GM12878 (cell line): ENCODE measurements around the gene NET1. TPM values are rescaled to one million over a fixed set of nuclear protein-coding genes. Genes with fewer than 3 reads are reported as not detected.

Source experiments
- CEBPZ ChIP-seq: fragments of 150-350 bp; IDR thresholded peaks from 2 replicates; pipeline ENCODE4 v1.6.1; 2016; ENCODE audit warnings: low read depth, low read length
- CUX1 ChIP-seq: IDR thresholded peaks from 2 replicates; pipeline ENCODE4 v1.6.1; 2012; ENCODE audit warnings: improper control_type of control experiment, low read depth, low read length; ENCODE audit not compliant: insufficient replicate concordance
- E2F8 ChIP-seq: fragments of 450-650 bp; IDR thresholded peaks from 2 replicates; pipeline ENCODE4 v1.6.1; 2018; ENCODE audit warnings: mild to moderate bottlenecking, low read depth, moderate library complexity; ENCODE audit not compliant: partially characterized antibody
- EZH2 ChIP-seq: IDR thresholded peaks from 2 replicates; pipeline ENCODE4 v1.6.1; 2012; ENCODE audit warnings: low read depth, mild to moderate bottlenecking, control low read depth, inconsistent platforms, low read length, borderline replicate concordance; ENCODE audit not compliant: control insufficient read depth
- FOXK2 ChIP-seq: fragments of 450-650 bp; IDR thresholded peaks from 2 replicates; pipeline ENCODE4 v1.6.1; 2017; ENCODE audit warnings: mild to moderate bottlenecking, moderate library complexity
- FOXM1 ChIP-seq: IDR thresholded peaks from 2 replicates; pipeline ENCODE4 v1.6.1; 2012; ENCODE audit warnings: low read depth, mild to moderate bottlenecking, inconsistent platforms, low read length, moderate library complexity
- MXI1 ChIP-seq: fragments of 150-350 bp; IDR thresholded peaks from 2 replicates; pipeline ENCODE4 v1.6.1; 2011; ENCODE audit warnings: low read depth, mild to moderate bottlenecking, inconsistent platforms, low read length, improper control_type of control experiment
- RELB ChIP-seq: fragments of 450-650 bp; IDR thresholded peaks from 2 replicates; pipeline ENCODE4 v1.6.1; 2017; ENCODE audit warnings: low read depth, mild to moderate bottlenecking, moderate library complexity
- SP1 ChIP-seq: IDR thresholded peaks from one replicate; pipeline ENCODE4 v1.6.1; 2011; ENCODE audit warnings: low read depth, low read length
- USF2 ChIP-seq: IDR thresholded peaks from 2 replicates; pipeline ENCODE4 v1.6.1; 2011; ENCODE audit warnings: low read depth, low read length, improper control_type of control experiment, borderline replicate concordance
- ZNF274 ChIP-seq: IDR thresholded peaks from one replicate; pipeline ENCODE4 v1.8.0; 2011; ENCODE audit not compliant: insufficient read length, insufficient read depth
- ZNF384 ChIP-seq: IDR thresholded peaks from 2 replicates; pipeline ENCODE4 v1.6.1; 2012; ENCODE audit warnings: low read depth, mild to moderate bottlenecking, low read length, improper control_type of control experiment, borderline replicate concordance
- ZSCAN29 ChIP-seq: fragments of 450-650 bp; IDR thresholded peaks from 2 replicates; pipeline ENCODE4 v1.6.1; 2017; ENCODE audit warnings: mild to moderate bottlenecking, moderate library complexity
- polyA plus RNA-seq, 11 experiments: library from polyadenylated mRNA; depleted of rRNA in 4 of 11; unstranded in 6 of 11; stranded (reverse) in 5 of 11; fragments of >200 nt; fragmentation: Nextera tagmentation in 4 of 11; fragmentation: Illumina TruSeq in 1 of 11; extraction: Ambion mirVana in 4 of 11; extraction: Trizol in 1 of 11; gene quantifications; 1 replicate in 1 of 11; 2 replicates in 10 of 11; pipeline versions ENCODE4 v1.2.1 to v1.2.3, GENCODE V29; 2011 to 2016; ENCODE audit warnings: inconsistent platforms in 2 of 11, missing spikeins in 2 of 11, low read depth in 1 of 11
- total RNA-seq, 4 experiments: library from RNA; depleted of rRNA in 3 of 4; stranded (reverse); fragments of >200 nt in 3 of 4; fragmentation: Illumina TruSeq in 1 of 4; extraction: Trizol in 1 of 4; gene quantifications; 2 replicates each; pipeline versions ENCODE4 v1.2.1 to v1.2.3, GENCODE V29; 2013 to 2021

NET1 gene
- total and polyA plus RNA-seq, 10 of the 15 experiments (the other 5 are each of a cell fraction or from before 2014, with no cell fraction given): 6.5 to 22.7 (median 18.4) TPM

GRCh38 chr10:5443429-5443828, 31.1 kb downstream of the NET1 start (continued):
- TF ChIP-seq RELB (peak; percentile 78; the same call in 1 of the 2 replicates), FOXM1 (peak; percentile 86; the same call in 1 of the 2 replicates), MXI1 (no peak), ZNF274 (no peak), USF2 (no peak), FOXK2 (no peak), ZSCAN29 (no peak), CEBPZ (no peak), ZNF384 (no peak), SP1 (no peak), CUX1 (no peak), E2F8 (no peak), EZH2 (no peak)
